Measurements from ENCODE around the gene FBXO17. TPM values are rescaled to one million over a fixed set of nuclear protein-coding genes. Genes with fewer than 3 reads are reported as not detected.

Gene FBXO17
- total and polyA plus RNA-seq, 9 donors, result 25.0 to 36.7 (median 29.1) TPM

- Histone ChIP-seq H3K4me3 (ENCODE audit: low read length) (no peak overlapping the region), H3K27ac (ENCODE audit: low read length) (no peak overlapping the region), H3K36me3 (ENCODE audit: control insufficient read depth, insufficient read depth, low read length) (peaks cover 30% of the 10 kb centered on the region), H3K4me1 (ENCODE audit: control insufficient read depth, insufficient read depth, low read length) (peaks cover 9% of the 10 kb centered on the region), H3K9me3 (replicated peaks; ENCODE audit: control insufficient read depth, low read depth, low read length) (no peaks in the 10 kb centered on the region), H3K27me3 (ENCODE audit: control insufficient read depth, insufficient read depth, low read length) (no peaks in the 10 kb centered on the region)
- DNase-seq, result no peak
- 91% methylated on average over 12 of the region's 12 CpGs for WGBS (ENCODE audit: insufficient coverage)
These were observed 67.9 kb downstream of the FBXO17 start for GRCh38 chr19:38907670-38908069.

- H3K36me3 ChIP-seq (ENCODE audit: control insufficient read depth, insufficient read depth, low read length), result peaks cover 30% of the 10 kb centered on the region
These were observed 68.3 kb downstream of the FBXO17 start for GRCh38 chr19:38907227-38907626.

GRCh38 chr19:38905620-38906019 is 69.9 kb downstream of the FBXO17 start:
- H3K4me3 ChIP-seq (ENCODE audit: low read length), result no peak overlapping the region
- no peaks in the 10 kb centered on the region for H3K4me1 ChIP-seq (ENCODE audit: control insufficient read depth, insufficient read depth, low read length)
- no peak for DNase-seq
- H3K27ac ChIP-seq (ENCODE audit: low read length), result no peak overlapping the region
- 92% methylated on average over 4 of the region's 4 CpGs for WGBS (ENCODE audit: insufficient coverage)
- H3K9me3 ChIP-seq (replicated peaks; ENCODE audit: control insufficient read depth, low read depth, low read length), result no peaks in the 10 kb centered on the region
- H3K36me3 ChIP-seq (ENCODE audit: control insufficient read depth, insufficient read depth, low read length), result peaks cover 30% of the 10 kb centered on the region
- no peaks in the 10 kb centered on the region for H3K27me3 ChIP-seq (ENCODE audit: control insufficient read depth, insufficient read depth, low read length)

More at GRCh38 chr19:38907227-38907626, 68.3 kb downstream of the FBXO17 start:
- DNase-seq, result no peak
- Histone ChIP-seq H3K4me3 (ENCODE audit: low read length) (no peak overlapping the region), H3K9me3 (replicated peaks; ENCODE audit: control insufficient read depth, low read depth, low read length) (no peaks in the 10 kb centered on the region), H3K27ac (ENCODE audit: low read length) (no peak overlapping the region), H3K4me1 (ENCODE audit: control insufficient read depth, insufficient read depth, low read length) (peaks cover 5% of the 10 kb centered on the region), H3K27me3 (ENCODE audit: control insufficient read depth, insufficient read depth, low read length) (no peaks in the 10 kb centered on the region)
- WGBS (ENCODE audit: insufficient coverage), result 94% methylated on average over 29 of the region's 29 CpGs

GRCh38 chr19:38904581-38905539 is 70.7 kb downstream of the FBXO17 start:
- Histone ChIP-seq H3K9me3 (replicated peaks; ENCODE audit: control insufficient read depth, low read depth, low read length) (no peaks in the 10 kb centered on the region), H3K27ac (ENCODE audit: low read length) (no peak overlapping the region), H3K27me3 (ENCODE audit: control insufficient read depth, insufficient read depth, low read length) (no peaks in the 10 kb centered on the region), H3K36me3 (ENCODE audit: control insufficient read depth, insufficient read depth, low read length) (peaks cover 30% of the 10 kb centered on the region), H3K4me3 (ENCODE audit: low read length) (no peak overlapping the region), H3K4me1 (ENCODE audit: control insufficient read depth, insufficient read depth, low read length) (peaks cover 3% of the 10 kb centered on the region)
- DNase-seq, result no peak
- whole genome bisulfite sequencing (ENCODE audit: insufficient coverage), result 92% methylated on average over 31 of the region's 35 CpGs

- Histone ChIP-seq H3K4me1 (ENCODE audit: control insufficient read depth, insufficient read depth, low read length) (peaks cover 27% of the 10 kb centered on the region), H3K36me3 (ENCODE audit: control insufficient read depth, insufficient read depth, low read length) (peaks cover 21% of the 10 kb centered on the region), H3K9me3 (replicated peaks; ENCODE audit: control insufficient read depth, low read depth, low read length) (no peaks in the 10 kb centered on the region), H3K4me3 (ENCODE audit: low read length) (no peak overlapping the region), H3K27me3 (ENCODE audit: control insufficient read depth, insufficient read depth, low read length) (no peaks in the 10 kb centered on the region), H3K27ac (ENCODE audit: low read length) (no peak overlapping the region)
- 100% methylated on average over 1 of the region's 1 CpG for WGBS (ENCODE audit: insufficient coverage)
- DNase-seq, result no peak
These were observed 73.9 kb downstream of the FBXO17 start for GRCh38 chr19:38901683-38902082.

GRCh38 chr19:38900743-38901190 is 74.8 kb downstream of the FBXO17 start:
- WGBS (ENCODE audit: insufficient coverage), result 80% methylated on average over 1 of the region's 3 CpGs
- Histone ChIP-seq H3K27ac (ENCODE audit: low read length) (peak overlapping the region; percentile 89), H3K4me3 (ENCODE audit: low read length) (no peak overlapping the region), H3K27me3 (ENCODE audit: control insufficient read depth, insufficient read depth, low read length) (no peaks in the 10 kb centered on the region), H3K9me3 (replicated peaks; ENCODE audit: control insufficient read depth, low read depth, low read length) (no peaks in the 10 kb centered on the region), H3K4me1 (ENCODE audit: control insufficient read depth, insufficient read depth, low read length) (peaks cover 29% of the 10 kb centered on the region), H3K36me3 (ENCODE audit: control insufficient read depth, insufficient read depth, low read length) (peaks cover 16% of the 10 kb centered on the region)
- no peak for DNase-seq

- Histone ChIP-seq H3K4me1 (ENCODE audit: control insufficient read depth, insufficient read depth, low read length) (peaks cover 29% of the 10 kb centered on the region), H3K27ac (ENCODE audit: low read length) (peak overlapping the region; percentile 89), H3K27me3 (ENCODE audit: control insufficient read depth, insufficient read depth, low read length) (no peaks in the 10 kb centered on the region), H3K4me3 (ENCODE audit: low read length) (peak overlapping the region; percentile 79), H3K36me3 (ENCODE audit: control insufficient read depth, insufficient read depth, low read length) (peaks cover 13% of the 10 kb centered on the region), H3K9me3 (replicated peaks; ENCODE audit: control insufficient read depth, low read depth, low read length) (no peaks in the 10 kb centered on the region)
- WGBS (ENCODE audit: insufficient coverage), result 0% methylated on average over 5 of the region's 8 CpGs
- no peak for DNase-seq
These were observed 75.3 kb downstream of the FBXO17 start for GRCh38 chr19:38900202-38900629.

GRCh38 chr19:38899447-38900201 is 75.9 kb downstream of the FBXO17 start, which contains the start of the genes NFKBIB and SIRT2:
NFKBIB (plus strand) TSS chr19:38899969; CDS start chr19:38900033, 64 bp downstream.
SIRT2 (minus strand) TSS chr19:38899618; CDS start chr19:38899521, 97 bp downstream.
- DNase-seq, result peak; percentile 100
- H3K4me3 ChIP-seq (ENCODE audit: low read length), result peak within 1 kb of the TSS; percentile 99
- under 1% methylated on average over 64 of the region's 64 CpGs for WGBS (ENCODE audit: insufficient coverage)
- H3K9me3 ChIP-seq (replicated peaks; ENCODE audit: control insufficient read depth, low read depth, low read length), result no peaks in the 10 kb centered on the region
- H3K4me1 ChIP-seq (ENCODE audit: control insufficient read depth, insufficient read depth, low read length), result peaks cover 35% of the 10 kb centered on the region
- peak within 1 kb of the TSS; percentile 95 for H3K27ac ChIP-seq (ENCODE audit: low read length)
- peaks cover 12% of the 10 kb centered on the region for H3K36me3 ChIP-seq (ENCODE audit: control insufficient read depth, insufficient read depth, low read length)
- no peaks in the 10 kb centered on the region for H3K27me3 ChIP-seq (ENCODE audit: control insufficient read depth, insufficient read depth, low read length)

GRCh38 chr19:38898788-38899446 is 76.6 kb downstream of the FBXO17 start:
- Histone ChIP-seq H3K36me3 (ENCODE audit: control insufficient read depth, insufficient read depth, low read length) (peaks cover 11% of the 10 kb centered on the region), H3K27ac (ENCODE audit: low read length) (peak overlapping the region; percentile 95), H3K9me3 (replicated peaks; ENCODE audit: control insufficient read depth, low read depth, low read length) (no peaks in the 10 kb centered on the region), H3K4me1 (ENCODE audit: control insufficient read depth, insufficient read depth, low read length) (peaks cover 39% of the 10 kb centered on the region), H3K27me3 (ENCODE audit: control insufficient read depth, insufficient read depth, low read length) (no peaks in the 10 kb centered on the region), H3K4me3 (ENCODE audit: low read length) (peak overlapping the region; percentile 99)
- peak; percentile 52 for DNase-seq
- under 1% methylated on average over 20 of the region's 25 CpGs for WGBS (ENCODE audit: insufficient coverage)
